HCT116 (cell line): ENCODE measurements around the gene THSD7A. TPM values are rescaled to one million over a fixed set of nuclear protein-coding genes. Genes with fewer than 3 reads are reported as not detected.
A peak's percentile ranks its signal among the peaks of the same experiment; 100 is the strongest.

Source experiments
- ATAC-seq: fragments of 200-7000 bp; cut with Tn5 transposase; 2 replicates; pipeline ENCODE4 v1.9.1; 2020; ENCODE audit warnings: mild to moderate bottlenecking, moderate library complexity
- Bru-seq: library from RNA; stranded (reverse); fragments of 400-500 nt; gene quantifications from one replicate; lab custom pipeline; 2021; lab: Mats Ljungman, UMichigan
- BruChase-seq, 2 experiments: library from RNA; stranded (reverse); fragments of 400-500 nt; gene quantifications; one replicate each; lab custom pipeline; 2021; lab: Mats Ljungman, UMichigan
- BruUV-seq: library from RNA; stranded (reverse); fragments of 400-500 nt; replicated peaks from 2 replicates; lab custom pipeline; 2021; lab: Mats Ljungman, UMichigan
- CTCF ChIA-PET: fragments of 300-600 bp; sonication (Branson Sonifier 250); formaldehyde crosslinking; loops from one replicate; lab custom pipeline; 2021; ENCODE audit warnings: antibody characterized with exemption; lab: Charles Lee
- POLR2A ChIA-PET: fragments of 300-600, 350-600 bp; sonication (Branson Sonifier 250); formaldehyde crosslinking; loops from one replicate; lab custom pipeline; 2021; ENCODE audit warnings: antibody characterized with exemption; lab: Charles Lee
- RAD21 ChIA-PET, 2 experiments: fragments of 300-600 bp; sonication (Branson Sonifier 250); formaldehyde crosslinking; loops; one replicate each; lab custom pipeline; 2023; ENCODE audit warnings: low total read pairs in 2 of 2; ENCODE audit not compliant: uncharacterized antibody in 2 of 2, unreplicated experiment in 2 of 2, low non-redundant PET in 1 of 2; lab: Charles Lee
- DNase-seq: peaks from one replicate; pipeline ENCODE4 v3.0.0-alpha.2; 2010; ENCODE audit warnings: low read depth, low spot score
- H2AFZ ChIP-seq: fragments of 200-600 bp; shearing (Covaris generic), sonication (generic); 2 replicates; pipeline ENCODE4 v1.6.1; 2017; ENCODE audit warnings: low read depth, mixed run types, mixed read lengths, antibody characterized with exemption, low read length; ENCODE audit not compliant: poor library complexity, severe bottlenecking
- H3K27ac ChIP-seq: 2 replicates; pipeline ENCODE4 v1.5.1; 2012; ENCODE audit warnings: low read depth, low read length
- H3K27me3 ChIP-seq: fragments of 200-600 bp; sonication (generic); 2 replicates; pipeline ENCODE4 v1.6.1; 2016; ENCODE audit warnings: mixed run types, low read length, mixed read lengths; ENCODE audit not compliant: insufficient read depth
- H3K36me3 ChIP-seq, 2 experiments: fragments of 200-500 bp in 1 of 2; fragments of 200-600 bp in 1 of 2; sonication (Bioruptor generic) in 1 of 2; sonication (generic) in 1 of 2; 2 replicates each; pipeline versions ENCODE4 v1.5.1 to v1.6.1; 2014 to 2016; ENCODE audit warnings: low read length in 2 of 2, inconsistent platforms in 1 of 2, mixed read lengths in 1 of 2, mixed run types in 1 of 2; ENCODE audit not compliant: insufficient read depth in 2 of 2, control insufficient read depth in 1 of 2
- H3K4me1 ChIP-seq, 2 experiments: fragments of 200-600 bp in 1 of 2; sonication (generic) in 1 of 2; 2 replicates each; pipeline versions ENCODE4 v1.5.1 to v1.6.1; 2012 to 2017; ENCODE audit warnings: low read length in 2 of 2, inconsistent platforms in 1 of 2, mild to moderate bottlenecking in 1 of 2, mixed read lengths in 1 of 2, mixed run types in 1 of 2, moderate library complexity in 1 of 2; ENCODE audit not compliant: insufficient read depth in 2 of 2, control insufficient read depth in 1 of 2
- H3K4me2 ChIP-seq: fragments of 200-600 bp; sonication (generic); 2 replicates; pipeline ENCODE4 v1.6.1; 2017; ENCODE audit warnings: mixed run types, low read length, mixed read lengths
- H3K4me3 ChIP-seq, 2 experiments: fragments of 200-600 bp in 1 of 2; sonication (generic) in 1 of 2; replicated peaks in 1 of 2; 2 replicates each; pipeline ENCODE4 v1.5.1; 2011 to 2016; ENCODE audit warnings: low read length in 2 of 2, control low read depth in 1 of 2, low read depth in 1 of 2, mild to moderate bottlenecking in 1 of 2, mixed read lengths in 1 of 2, mixed run types in 1 of 2
- H3K79me2 ChIP-seq: fragments of 200-600 bp; sonication (generic); 2 replicates; pipeline ENCODE4 v1.6.1; 2017; ENCODE audit warnings: mild to moderate bottlenecking, mixed run types, low read length, moderate library complexity, mixed read lengths; ENCODE audit not compliant: insufficient read depth
- H3K9ac ChIP-seq: fragments of 200-600 bp; sonication (generic); 2 replicates; pipeline ENCODE4 v1.6.1; 2016; ENCODE audit warnings: low read length, mixed read lengths
- H3K9me2 ChIP-seq: fragments of 200-600 bp; sonication (generic), shearing (Covaris generic); 2 replicates; pipeline ENCODE4 v1.6.1; 2017; ENCODE audit warnings: mixed run types, mild to moderate bottlenecking, moderate library complexity; ENCODE audit not compliant: insufficient read depth
- H3K9me3 ChIP-seq, 2 experiments: fragments of 200-500 bp in 1 of 2; fragments of 200-600 bp in 1 of 2; sonication (Bioruptor generic) in 1 of 2; sonication (generic) in 1 of 2; 2 replicates each; pipeline ENCODE4 v1.6.1; 2014 to 2017; ENCODE audit warnings: low read length in 2 of 2, mixed read lengths in 2 of 2, inconsistent platforms in 1 of 2, low read depth in 1 of 2, mild to moderate bottlenecking in 1 of 2, mixed run types in 1 of 2, moderate library complexity in 1 of 2; ENCODE audit not compliant: control insufficient read depth in 1 of 2, insufficient read depth in 1 of 2
- H4K20me1 ChIP-seq: fragments of 200-600 bp; sonication (generic), shearing (Covaris generic); 2 replicates; pipeline ENCODE4 v1.6.1; 2017; ENCODE audit warnings: mixed run types, mild to moderate bottlenecking, moderate library complexity; ENCODE audit not compliant: insufficient read depth
- CEBPB ChIP-seq: IDR thresholded peaks from 2 replicates; pipeline ENCODE4 v1.6.1; 2012; ENCODE audit warnings: low read depth
- FOSL1 ChIP-seq: IDR thresholded peaks from 2 replicates; pipeline ENCODE4 v1.6.1; 2012; ENCODE audit warnings: low read depth
- JUND ChIP-seq: IDR thresholded peaks from 2 replicates; pipeline ENCODE4 v1.6.1; 2012
- RAD21 ChIP-seq: IDR thresholded peaks from 2 replicates; pipeline ENCODE4 v1.6.1; 2012; ENCODE audit warnings: low read depth, mild to moderate bottlenecking
- SIN3A ChIP-seq: IDR thresholded peaks from 2 replicates; pipeline ENCODE4 v1.6.1; 2012; ENCODE audit warnings: low read depth
- TCF7L2 ChIP-seq: IDR thresholded peaks from 2 replicates; pipeline ENCODE4 v1.7.0; 2011; ENCODE audit warnings: borderline replicate concordance, inconsistent platforms; ENCODE audit not compliant: insufficient read depth, insufficient read length; ENCODE audit errors: extremely low read depth
- ZFX ChIP-seq: fragments of 450-650 bp; IDR thresholded peaks from 2 replicates; pipeline ENCODE4 v1.6.1; 2017
- intact Hi-C: fragments of 100-400 bp; cut with micrococcal nuclease; formaldehyde crosslinking; loops from 2 replicates; pipeline ENCODE4 v1.10.0; 2022
- long read RNA-seq: library from polyadenylated mRNA; unstranded; transcript quantifications from one replicate; pipeline ENCODE4 v2.0.0, GENCODE V29; 2021; ENCODE audit not compliant: unreplicated experiment
- polyA plus RNA-seq: library from polyadenylated mRNA; unstranded; fragments of >200 nt; gene quantifications from 2 replicates; pipeline ENCODE4 v1.2.1, GENCODE V29; 2012; ENCODE audit warnings: missing spikeins
- total RNA-seq: library from RNA; stranded (reverse); gene quantifications from one replicate; pipeline ENCODE4 v1.2.1, GENCODE V29; 2021; ENCODE audit not compliant: unreplicated experiment
- TF ChIP-seq, protein P1 (sequence below), 3 experiments: fragments of 200-600 bp in 1 of 3; sonication (generic) in 1 of 3; IDR thresholded peaks in 2 of 3; conservative IDR thresholded peaks in 1 of 3; 2 replicates each; pipeline ENCODE4 v1.5.1; 2012 to 2017; ENCODE audit warnings: low read depth in 2 of 3, low read length in 2 of 3, antibody characterized with exemption in 1 of 3, borderline replicate concordance in 1 of 3, control low read depth in 1 of 3, mild to moderate bottlenecking in 1 of 3, mixed read lengths in 1 of 3, mixed run types in 1 of 3, moderate library complexity in 1 of 3; ENCODE audit not compliant: insufficient read depth in 1 of 3
- TF ChIP-seq, protein P2 (sequence below): IDR thresholded peaks from 2 replicates; pipeline ENCODE4 v1.6.1; 2012

Gene THSD7A, protein sequence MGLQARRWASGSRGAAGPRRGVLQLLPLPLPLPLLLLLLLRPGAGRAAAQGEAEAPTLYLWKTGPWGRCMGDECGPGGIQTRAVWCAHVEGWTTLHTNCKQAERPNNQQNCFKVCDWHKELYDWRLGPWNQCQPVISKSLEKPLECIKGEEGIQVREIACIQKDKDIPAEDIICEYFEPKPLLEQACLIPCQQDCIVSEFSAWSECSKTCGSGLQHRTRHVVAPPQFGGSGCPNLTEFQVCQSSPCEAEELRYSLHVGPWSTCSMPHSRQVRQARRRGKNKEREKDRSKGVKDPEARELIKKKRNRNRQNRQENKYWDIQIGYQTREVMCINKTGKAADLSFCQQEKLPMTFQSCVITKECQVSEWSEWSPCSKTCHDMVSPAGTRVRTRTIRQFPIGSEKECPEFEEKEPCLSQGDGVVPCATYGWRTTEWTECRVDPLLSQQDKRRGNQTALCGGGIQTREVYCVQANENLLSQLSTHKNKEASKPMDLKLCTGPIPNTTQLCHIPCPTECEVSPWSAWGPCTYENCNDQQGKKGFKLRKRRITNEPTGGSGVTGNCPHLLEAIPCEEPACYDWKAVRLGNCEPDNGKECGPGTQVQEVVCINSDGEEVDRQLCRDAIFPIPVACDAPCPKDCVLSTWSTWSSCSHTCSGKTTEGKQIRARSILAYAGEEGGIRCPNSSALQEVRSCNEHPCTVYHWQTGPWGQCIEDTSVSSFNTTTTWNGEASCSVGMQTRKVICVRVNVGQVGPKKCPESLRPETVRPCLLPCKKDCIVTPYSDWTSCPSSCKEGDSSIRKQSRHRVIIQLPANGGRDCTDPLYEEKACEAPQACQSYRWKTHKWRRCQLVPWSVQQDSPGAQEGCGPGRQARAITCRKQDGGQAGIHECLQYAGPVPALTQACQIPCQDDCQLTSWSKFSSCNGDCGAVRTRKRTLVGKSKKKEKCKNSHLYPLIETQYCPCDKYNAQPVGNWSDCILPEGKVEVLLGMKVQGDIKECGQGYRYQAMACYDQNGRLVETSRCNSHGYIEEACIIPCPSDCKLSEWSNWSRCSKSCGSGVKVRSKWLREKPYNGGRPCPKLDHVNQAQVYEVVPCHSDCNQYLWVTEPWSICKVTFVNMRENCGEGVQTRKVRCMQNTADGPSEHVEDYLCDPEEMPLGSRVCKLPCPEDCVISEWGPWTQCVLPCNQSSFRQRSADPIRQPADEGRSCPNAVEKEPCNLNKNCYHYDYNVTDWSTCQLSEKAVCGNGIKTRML (N-terminal part only)
- total RNA-seq (0.05 TPM), Bru-seq, nascent RNA (percentile 17 among the genes with signal in this experiment), BruChase-seq, experiment 1, labeled RNA remaining after a 6-hour chase (percentile 14 among the genes with signal in this experiment), BruChase-seq, experiment 2, labeled RNA remaining after a 2-hour chase (percentile 12 among the genes with signal in this experiment)
- polyA plus RNA-seq, result 0.01 and 0.14 TPM in 2 replicates
- long read RNA-seq, result 0 reads

DNA sequence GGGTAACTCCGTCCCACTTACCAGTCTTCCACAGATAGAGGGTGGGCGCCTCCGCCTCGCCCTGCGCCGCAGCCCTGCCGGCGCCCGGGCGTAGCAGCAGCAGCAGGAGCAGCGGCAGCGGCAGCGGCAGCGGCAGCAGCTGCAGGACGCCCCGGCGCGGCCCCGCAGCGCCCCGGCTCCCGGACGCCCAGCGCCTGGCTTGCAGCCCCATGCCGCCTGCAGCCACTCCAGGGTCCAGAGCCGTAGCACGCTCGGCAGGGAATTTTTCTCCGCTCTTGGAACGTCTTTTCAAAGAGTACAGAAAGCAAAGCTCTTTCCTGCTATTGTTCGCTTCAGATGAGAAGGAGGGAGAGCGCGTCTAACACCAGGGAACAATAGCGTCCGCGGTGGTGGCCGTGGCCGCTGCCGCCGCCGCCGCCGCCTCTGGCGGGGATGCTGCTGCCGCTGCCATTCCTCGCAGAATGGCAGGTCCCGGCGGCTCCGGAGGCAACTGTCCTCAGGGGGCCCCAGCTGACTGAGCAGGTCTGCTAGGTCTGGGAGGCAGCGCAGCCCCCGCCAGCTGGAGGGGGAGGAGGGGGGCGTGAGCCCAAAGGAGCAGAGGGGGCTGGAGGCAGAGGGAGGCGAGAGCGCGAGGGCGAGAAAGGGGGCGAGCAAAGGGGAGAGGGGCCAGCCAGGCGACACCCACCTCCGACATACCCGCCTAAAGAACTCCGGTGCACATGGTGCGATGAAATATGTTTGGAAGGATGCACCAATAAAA, at the start of gene THSD7A:
Gene THSD7A, minus strand, starts transcription at position 463 of the 760 bp plus-strand sequence. Its CDS starts 252 bp downstream, at position 211.
- ChIA-PET POLR2A (no interaction called here), RAD21 (interaction anchor here in 1 of 2 experiments (0.6 kb wide), 1 partner anchor 412 kb away, joined by 3 read pairs; no protein-coding TSS in a partner anchor)
- H3K4me1 ChIP-seq, result peaks cover 0 to 15% of the 10 kb centered on the region in 2 experiments; a peak in 1 of 4 replicates
- no TSS peak for BruUV-seq
- H3K79me2 ChIP-seq, result no peaks in the 10 kb centered on the region
- H3K9ac ChIP-seq, result peak within 1 kb of the TSS; percentile 48
- H2AFZ ChIP-seq, result peak within 1 kb of the TSS; percentile 98
- H4K20me1 ChIP-seq, result no peaks in the 10 kb centered on the region
- peak within 1 kb of the TSS; percentile 50 to 71 for H3K4me3 ChIP-seq
- H3K27me3 ChIP-seq, result no peaks in the 10 kb centered on the region
- intact Hi-C loops, result loop anchor here (2.0 to 10.0 kb wide), 3 partner anchors 405 to 1433 kb away; no protein-coding TSS in a partner anchor
- peak; percentile 90 for ATAC-seq
- TF ChIP-seq, protein P1, sequence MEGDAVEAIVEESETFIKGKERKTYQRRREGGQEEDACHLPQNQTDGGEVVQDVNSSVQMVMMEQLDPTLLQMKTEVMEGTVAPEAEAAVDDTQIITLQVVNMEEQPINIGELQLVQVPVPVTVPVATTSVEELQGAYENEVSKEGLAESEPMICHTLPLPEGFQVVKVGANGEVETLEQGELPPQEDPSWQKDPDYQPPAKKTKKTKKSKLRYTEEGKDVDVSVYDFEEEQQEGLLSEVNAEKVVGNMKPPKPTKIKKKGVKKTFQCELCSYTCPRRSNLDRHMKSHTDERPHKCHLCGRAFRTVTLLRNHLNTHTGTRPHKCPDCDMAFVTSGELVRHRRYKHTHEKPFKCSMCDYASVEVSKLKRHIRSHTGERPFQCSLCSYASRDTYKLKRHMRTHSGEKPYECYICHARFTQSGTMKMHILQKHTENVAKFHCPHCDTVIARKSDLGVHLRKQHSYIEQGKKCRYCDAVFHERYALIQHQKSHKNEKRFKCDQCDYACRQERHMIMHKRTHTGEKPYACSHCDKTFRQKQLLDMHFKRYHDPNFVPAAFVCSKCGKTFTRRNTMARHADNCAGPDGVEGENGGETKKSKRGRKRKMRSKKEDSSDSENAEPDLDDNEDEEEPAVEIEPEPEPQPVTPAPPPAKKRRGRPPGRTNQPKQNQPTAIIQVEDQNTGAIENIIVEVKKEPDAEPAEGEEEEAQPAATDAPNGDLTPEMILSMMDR (IDR thresholded peaks at IDR 0.05 in 2 of 3, conservative IDR thresholded peaks at IDR 0.05 in 1 of 3; ENCODE audit: borderline replicate concordance in 1 of 3, insufficient read depth in 1 of 3, low read depth in 2 of 3, low read length in 2 of 3), result peak in 1 of 3 experiments; percentile 13; a peak in 1 of 6 replicates
- TF ChIP-seq TCF7L2 (peak; percentile 23), RAD21 (peak; percentile 19), CEBPB (no peak), FOSL1 (no peak), ZFX (no peak), JUND (no peak), SIN3A (no peak)
- TF ChIP-seq, protein P2, sequence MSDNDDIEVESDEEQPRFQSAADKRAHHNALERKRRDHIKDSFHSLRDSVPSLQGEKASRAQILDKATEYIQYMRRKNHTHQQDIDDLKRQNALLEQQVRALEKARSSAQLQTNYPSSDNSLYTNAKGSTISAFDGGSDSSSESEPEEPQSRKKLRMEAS, result no peak
- TF ChIP-seq, all 23 proteins: peak for 3
- CTCF ChIA-PET, result interaction anchor here (1.1 to 1.2 kb wide), 2 partner anchors 404 to 658 kb away, joined by 4 read pairs; no protein-coding TSS in a partner anchor
- H3K4me2 ChIP-seq, result peak within 1 kb of the TSS; percentile 91
- H3K27ac ChIP-seq, result no peak within 1 kb of the TSS
- H3K9me2 ChIP-seq, result no peaks in the 10 kb centered on the region
- H3K9me3 ChIP-seq, result no peaks in the 10 kb centered on the region
- DNase-seq, result no peak
- H3K36me3 ChIP-seq, result no peaks in the 10 kb centered on the region
